CD8-positive, alpha-beta memory T cell (primary cell): ENCODE results near the gene CCDC38. TPM values are rescaled to one million over a fixed set of nuclear protein-coding genes. Genes with fewer than 3 reads are reported as not detected.
A peak's percentile ranks its signal among the peaks of the same experiment; 100 is the strongest.

Experiments
- CTCF ChIA-PET: fragments of 350-600 bp; sonication (Branson Sonifier 250); formaldehyde crosslinking; loops from one replicate; lab custom pipeline; 2021; ENCODE audit warnings: antibody characterized with exemption; lab: Charles Lee
- POLR2A ChIA-PET: fragments of 350-600 bp; sonication (Branson Sonifier 250); formaldehyde crosslinking; loops from one replicate; lab custom pipeline; 2021; ENCODE audit warnings: antibody characterized with exemption; lab: Charles Lee
- DNase-seq, 5 donors: peaks; one replicate each; pipeline versions ENCODE4 v3.0.0 to v3.0.0-alpha.2; 2020 to 2022; ENCODE audit warnings: mixed read lengths in 1 of 5
- H3K27ac ChIP-seq: one replicate; pipeline ENCODE4 v1.7.0; 2013; ENCODE audit warnings: low read depth, mild to moderate bottlenecking, low read length, moderate library complexity
- H3K27me3 ChIP-seq: 2 replicates; pipeline ENCODE4 v1.7.0; 2013; ENCODE audit warnings: low read length, mild to moderate bottlenecking; ENCODE audit not compliant: insufficient read depth, poor library complexity, severe bottlenecking
- H3K36me3 ChIP-seq: 2 replicates; pipeline ENCODE4 v1.7.0; 2013; ENCODE audit warnings: mild to moderate bottlenecking, low read length, moderate library complexity; ENCODE audit not compliant: insufficient read depth
- H3K4me1 ChIP-seq: 2 replicates; pipeline ENCODE4 v1.7.0; 2013; ENCODE audit warnings: mild to moderate bottlenecking, low read length, moderate library complexity; ENCODE audit not compliant: insufficient read depth
- H3K4me3 ChIP-seq: 2 replicates; pipeline ENCODE4 v1.7.0; 2013; ENCODE audit warnings: mild to moderate bottlenecking, low read length
- H3K9me3 ChIP-seq: 2 replicates; pipeline ENCODE4 v1.7.0; 2013; ENCODE audit warnings: mild to moderate bottlenecking, low read length
- H3K27ac Mint-ChIP-seq, 8 donors: one replicate each; pipeline ENCODE4 v1.8.0; 2020 to 2021; ENCODE audit warnings: mixed read lengths in 8 of 8, mild to moderate bottlenecking in 6 of 8, inconsistent platforms in 3 of 8, moderate library complexity in 3 of 8
- H3K27me3 Mint-ChIP-seq, 2 donors: one replicate each; pipeline ENCODE4 v1.8.0; 2020 to 2021; ENCODE audit warnings: mixed read lengths in 2 of 2, mild to moderate bottlenecking in 1 of 2, moderate library complexity in 1 of 2
- H3K36me3 Mint-ChIP-seq, 3 donors: one replicate each; pipeline ENCODE4 v1.8.0; 2020 to 2021; ENCODE audit warnings: mixed read lengths in 3 of 3, inconsistent platforms in 1 of 3, mild to moderate bottlenecking in 1 of 3
- H3K4me1 Mint-ChIP-seq, 3 donors: one replicate each; pipeline ENCODE4 v1.8.0; 2020 to 2021; ENCODE audit warnings: mixed read lengths in 3 of 3, inconsistent platforms in 1 of 3, mild to moderate bottlenecking in 1 of 3
- H3K4me3 Mint-ChIP-seq, 7 donors: one replicate each; pipeline ENCODE4 v1.8.0; 2020 to 2021; ENCODE audit warnings: mixed read lengths in 7 of 7, mild to moderate bottlenecking in 6 of 7, moderate library complexity in 4 of 7, inconsistent platforms in 2 of 7
- H3K9me3 Mint-ChIP-seq, 5 donors: one replicate each; pipeline ENCODE4 v1.8.0; 2020 to 2022; ENCODE audit warnings: mixed read lengths in 5 of 5, mild to moderate bottlenecking in 3 of 5, moderate library complexity in 2 of 5, inconsistent platforms in 1 of 5
- polyA plus RNA-seq: library from polyadenylated mRNA; unstranded; fragments of 300-500 nt; fragmentation: Illumina TruSeq; gene quantifications from one replicate; pipeline ENCODE4 v1.2.3, GENCODE V29; 2021
- total RNA-seq, 2 experiments: library from RNA; stranded (reverse); gene quantifications; one replicate each; pipeline ENCODE4 v1.2.3, GENCODE V29; 2021

The CCDC38 gene
- total RNA-seq (under 1 TPM; 0.24 to 0.46 TPM), polyA plus RNA-seq (not detected)

GRCh38 chr12:95942524-95943329 is at the start of gene CCDC38:
TSS of gene CCDC38 (minus strand) at chr12:95942614. CDS start at chr12:95936509, 6,105 bp downstream.
- POLR2A ChIA-PET, result interaction anchor here (0.5 to 2.3 kb wide), 10 partner anchors 17 to 939 kb away, joined by 3 to 9 read pairs (median 4); partner anchors contain the start of genes LTA4H, METAP2, NDUFA12 and SNRPF
- CTCF ChIA-PET, result interaction anchor here (0.7 to 3.0 kb wide), 6 partner anchors 16 to 725 kb away, joined by 3 to 14 read pairs (median 7); partner anchors contain the start of genes FGD6 and VEZT

GRCh38 chr12:95990136-95990535 is 47.7 kb upstream of the CCDC38 start:
- Mint-ChIP-seq H3K9me3 (no peaks in the 10 kb centered on the region), H3K27me3 (no peaks in the 10 kb centered on the region), H3K36me3 (peaks cover 0 to 2% (median 1%) of the 10 kb centered on the region in 3 donors), H3K4me1 (no peaks in the 10 kb centered on the region), H3K27ac (no peak overlapping the region), H3K4me3 (no peak overlapping the region)
- H3K36me3 ChIP-seq, result no peaks in the 10 kb centered on the region
- no peak overlapping the region for H3K27ac ChIP-seq
- POLR2A ChIA-PET, result interaction anchor here (1.0 kb wide), 1 partner anchor 48 kb away, joined by 4 read pairs; the partner anchor contains the start of gene CCDC38
- DNase-seq, result no peak
- H3K4me3 ChIP-seq, result no peak overlapping the region
- H3K9me3 ChIP-seq, result no peaks in the 10 kb centered on the region
- H3K4me1 ChIP-seq, result no peaks in the 10 kb centered on the region
- H3K27me3 ChIP-seq, result no peaks in the 10 kb centered on the region
- CTCF ChIA-PET, result interaction anchor here (1.0 to 3.6 kb wide), 2 partner anchors 8 to 10 kb away, joined by 4 to 19 read pairs; no protein-coding TSS in a partner anchor

More at GRCh38 chr12:95942524-95943329, at the start of gene CCDC38:
- H3K27ac ChIP-seq, result peak within 1 kb of the TSS; percentile 60
- H3K4me3 ChIP-seq, result peak within 1 kb of the TSS; percentile 90
- H3K36me3 ChIP-seq, result no peaks in the 10 kb centered on the region
- peaks cover 9% of the 10 kb centered on the region for H3K4me1 ChIP-seq
- H3K4me1 Mint-ChIP-seq, result peaks cover 9 to 14% (median 12%) of the 10 kb centered on the region in 3 donors
- H3K27ac Mint-ChIP-seq, result peak within 1 kb of the TSS; percentile 84 to 97 (median 91)
- no peaks in the 10 kb centered on the region for H3K9me3 Mint-ChIP-seq
- H3K27me3 ChIP-seq, result no peaks in the 10 kb centered on the region
- H3K4me3 Mint-ChIP-seq, result peak within 1 kb of the TSS; percentile 91 to 97 (median 96)
- H3K36me3 Mint-ChIP-seq, result peaks cover 0 to 5% (median 0%) of the 10 kb centered on the region in 3 donors
- no peaks in the 10 kb centered on the region for H3K9me3 ChIP-seq
- peaks cover 0 to 1% of the 10 kb centered on the region in 2 donors for H3K27me3 Mint-ChIP-seq
- peak; percentile 69 to 90 (median 80) for DNase-seq

GRCh38 chr12:95989504-95990123 is 47.2 kb upstream of the CCDC38 start:
- no peaks in the 10 kb centered on the region for H3K9me3 Mint-ChIP-seq
- H3K27ac Mint-ChIP-seq, result no peak overlapping the region
- DNase-seq, result no peak
- H3K4me1 Mint-ChIP-seq, result no peaks in the 10 kb centered on the region
- no peaks in the 10 kb centered on the region for H3K36me3 ChIP-seq
- H3K36me3 Mint-ChIP-seq, result no peaks in the 10 kb centered on the region
- H3K9me3 ChIP-seq, result no peaks in the 10 kb centered on the region
- H3K4me3 Mint-ChIP-seq, result no peak overlapping the region
- no peaks in the 10 kb centered on the region for H3K27me3 ChIP-seq
- H3K27me3 Mint-ChIP-seq, result no peaks in the 10 kb centered on the region
- CTCF ChIA-PET, result interaction anchor here (1.0 to 3.6 kb wide), 2 partner anchors 9 to 11 kb away, joined by 4 to 19 read pairs; no protein-coding TSS in a partner anchor
- H3K4me1 ChIP-seq, result no peaks in the 10 kb centered on the region
- no peak overlapping the region for H3K4me3 ChIP-seq
- no peak overlapping the region for H3K27ac ChIP-seq
- POLR2A ChIA-PET, result interaction anchor here (1.0 kb wide), 1 partner anchor 47 kb away, joined by 4 read pairs; the partner anchor contains the start of gene CCDC38

GRCh38 chr12:95988506-95989275 is 46.3 kb upstream of the CCDC38 start:
- H3K4me1 ChIP-seq, result no peaks in the 10 kb centered on the region
- no peaks in the 10 kb centered on the region for H3K36me3 ChIP-seq
- POLR2A ChIA-PET, result no interaction called here
- Mint-ChIP-seq H3K36me3 (no peaks in the 10 kb centered on the region), H3K4me3 (no peak overlapping the region), H3K4me1 (no peaks in the 10 kb centered on the region), H3K27ac (no peak overlapping the region), H3K9me3 (no peaks in the 10 kb centered on the region), H3K27me3 (no peaks in the 10 kb centered on the region)
- no peaks in the 10 kb centered on the region for H3K9me3 ChIP-seq
- H3K27me3 ChIP-seq, result no peaks in the 10 kb centered on the region
- DNase-seq, result no peak
- no peak overlapping the region for H3K27ac ChIP-seq
- H3K4me3 ChIP-seq, result no peak overlapping the region
- CTCF ChIA-PET, result interaction anchor here (3.6 kb wide), 1 partner anchor 10 kb away, joined by 19 read pairs; no protein-coding TSS in a partner anchor

GRCh38 chr12:95986635-95987570 is 44.5 kb upstream of the CCDC38 start:
- H3K4me1 Mint-ChIP-seq, result no peaks in the 10 kb centered on the region
- no peaks in the 10 kb centered on the region for H3K36me3 Mint-ChIP-seq
- DNase-seq, result no peak
- no peaks in the 10 kb centered on the region for H3K27me3 ChIP-seq
- H3K27ac ChIP-seq, result no peak overlapping the region
- CTCF ChIA-PET, result interaction anchor here (1.5 to 3.6 kb wide), 2 partner anchors 12 to 21 kb away, joined by 3 to 19 read pairs; no protein-coding TSS in a partner anchor
- no peak overlapping the region for H3K27ac Mint-ChIP-seq
- H3K36me3 ChIP-seq, result no peaks in the 10 kb centered on the region
- no peaks in the 10 kb centered on the region for H3K4me1 ChIP-seq
- no peaks in the 10 kb centered on the region for H3K9me3 Mint-ChIP-seq
- H3K4me3 ChIP-seq, result no peak overlapping the region
- no peaks in the 10 kb centered on the region for H3K27me3 Mint-ChIP-seq
- POLR2A ChIA-PET, result no interaction called here
- H3K9me3 ChIP-seq, result no peaks in the 10 kb centered on the region
- no peak overlapping the region for H3K4me3 Mint-ChIP-seq

- no peaks in the 10 kb centered on the region for H3K36me3 ChIP-seq
- H3K9me3 ChIP-seq, result no peaks in the 10 kb centered on the region
- H3K27ac Mint-ChIP-seq, result no peak overlapping the region
- no peaks in the 10 kb centered on the region for H3K27me3 ChIP-seq
- H3K27me3 Mint-ChIP-seq, result no peaks in the 10 kb centered on the region
- H3K4me3 Mint-ChIP-seq, result no peak overlapping the region
- DNase-seq, result no peak
- ChIA-PET CTCF (interaction anchor here (1.6 kb wide), 1 partner anchor 14 kb away, joined by 7 read pairs; no protein-coding TSS in a partner anchor), POLR2A (no interaction called here)
- H3K36me3 Mint-ChIP-seq, result no peaks in the 10 kb centered on the region
- no peak overlapping the region for H3K4me3 ChIP-seq
- H3K4me1 Mint-ChIP-seq, result no peaks in the 10 kb centered on the region
- no peak overlapping the region for H3K27ac ChIP-seq
- H3K9me3 Mint-ChIP-seq, result no peaks in the 10 kb centered on the region
- no peaks in the 10 kb centered on the region for H3K4me1 ChIP-seq
Measured at GRCh38 chr12:95984682-95985081, 42.3 kb upstream of the CCDC38 start.

- Histone ChIP-seq H3K9me3 (no peaks in the 10 kb centered on the region), H3K4me3 (no peak overlapping the region), H3K36me3 (no peaks in the 10 kb centered on the region), H3K27ac (no peak overlapping the region), H3K27me3 (no peaks in the 10 kb centered on the region), H3K4me1 (no peaks in the 10 kb centered on the region)
- no peak for DNase-seq
- CTCF ChIA-PET, result no interaction called here
- H3K27ac Mint-ChIP-seq, result no peak overlapping the region
- H3K4me3 Mint-ChIP-seq, result no peak overlapping the region
- POLR2A ChIA-PET, result no interaction called here
- no peaks in the 10 kb centered on the region for H3K9me3 Mint-ChIP-seq
- no peaks in the 10 kb centered on the region for H3K4me1 Mint-ChIP-seq
- no peaks in the 10 kb centered on the region for H3K36me3 Mint-ChIP-seq
- no peaks in the 10 kb centered on the region for H3K27me3 Mint-ChIP-seq
Measured at GRCh38 chr12:95982602-95983001, 40.2 kb upstream of the CCDC38 start.
